Endothelial cell of umbilical vein (primary cell): ENCODE data around the gene CDC25A.
"Not testable (repeated sequence)": the region's sequence is repeated elsewhere in the genome, so short reads cannot be mapped to it uniquely, and the experiment has no call there.

ENCODE experiments used
- EZH2 ChIP-seq: IDR thresholded peaks from 2 replicates; pipeline ENCODE4 v1.6.1; 2012; ENCODE audit warnings: borderline replicate concordance, low read depth, mild to moderate bottlenecking, moderate library complexity, low read length, inconsistent platforms; ENCODE audit not compliant: severe bottlenecking
- POLR2A ChIP-seq: IDR thresholded peaks from 2 replicates; pipeline ENCODE4 v1.6.1; 2012; ENCODE audit warnings: low read depth, mild to moderate bottlenecking, control low read depth, low read length
- POLR2AphosphoS5 ChIP-seq: IDR thresholded peaks from 2 replicates; pipeline ENCODE4 v1.6.1; 2012; ENCODE audit warnings: low read depth, mild to moderate bottlenecking, control low read depth, low read length, moderate library complexity; ENCODE audit not compliant: insufficient read depth
- TF ChIP-seq, protein P1 (sequence below), 2 donors: IDR thresholded peaks; 1 replicate in 1 of 2; 2 replicates in 1 of 2; pipeline ENCODE4 v1.5.1; 2011; ENCODE audit warnings: low read length in 2 of 2, mild to moderate bottlenecking in 2 of 2, moderate library complexity in 2 of 2, control low read depth in 1 of 2, inconsistent platforms in 1 of 2, low read depth in 1 of 2; ENCODE audit not compliant: insufficient read depth in 1 of 2; ENCODE audit errors: extremely low read depth in 1 of 2
- TF ChIP-seq, protein P2 (sequence below): IDR thresholded peaks from 2 replicates; pipeline ENCODE4 v1.6.1; 2011; ENCODE audit not compliant: insufficient read depth, insufficient read length

DNA sequence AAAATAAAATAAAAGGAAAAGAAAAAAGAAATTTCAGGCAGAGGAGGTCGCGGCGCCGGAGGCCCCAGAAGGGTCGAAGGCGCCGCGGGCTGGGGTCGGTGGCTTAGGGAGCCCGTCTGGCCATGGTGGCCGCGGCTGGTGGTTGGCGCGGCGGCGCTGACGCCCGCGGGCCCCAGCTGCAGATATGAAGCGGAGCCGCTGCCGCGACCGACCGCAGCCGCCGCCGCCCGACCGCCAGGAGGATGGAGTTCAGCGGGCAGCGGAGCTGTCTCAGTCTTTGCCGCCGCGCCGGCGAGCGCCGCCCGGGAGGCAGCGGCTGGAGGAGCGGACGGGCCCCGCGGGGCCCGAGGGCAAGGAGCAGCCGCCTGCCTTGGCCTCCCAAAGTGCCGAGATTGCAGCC is 22.3 kb upstream of the CDC25A start:
- not testable (repeated sequence) for TF ChIP-seq POLR2A, POLR2AphosphoS5, EZH2
- TF ChIP-seq, protein P1, sequence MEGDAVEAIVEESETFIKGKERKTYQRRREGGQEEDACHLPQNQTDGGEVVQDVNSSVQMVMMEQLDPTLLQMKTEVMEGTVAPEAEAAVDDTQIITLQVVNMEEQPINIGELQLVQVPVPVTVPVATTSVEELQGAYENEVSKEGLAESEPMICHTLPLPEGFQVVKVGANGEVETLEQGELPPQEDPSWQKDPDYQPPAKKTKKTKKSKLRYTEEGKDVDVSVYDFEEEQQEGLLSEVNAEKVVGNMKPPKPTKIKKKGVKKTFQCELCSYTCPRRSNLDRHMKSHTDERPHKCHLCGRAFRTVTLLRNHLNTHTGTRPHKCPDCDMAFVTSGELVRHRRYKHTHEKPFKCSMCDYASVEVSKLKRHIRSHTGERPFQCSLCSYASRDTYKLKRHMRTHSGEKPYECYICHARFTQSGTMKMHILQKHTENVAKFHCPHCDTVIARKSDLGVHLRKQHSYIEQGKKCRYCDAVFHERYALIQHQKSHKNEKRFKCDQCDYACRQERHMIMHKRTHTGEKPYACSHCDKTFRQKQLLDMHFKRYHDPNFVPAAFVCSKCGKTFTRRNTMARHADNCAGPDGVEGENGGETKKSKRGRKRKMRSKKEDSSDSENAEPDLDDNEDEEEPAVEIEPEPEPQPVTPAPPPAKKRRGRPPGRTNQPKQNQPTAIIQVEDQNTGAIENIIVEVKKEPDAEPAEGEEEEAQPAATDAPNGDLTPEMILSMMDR (IDR thresholded peaks at IDR 0.05; ENCODE audit: extremely low read depth in 1 of 2, insufficient read depth in 1 of 2, low read depth in 1 of 2, low read length in 2 of 2) = not testable (repeated sequence)
- TF ChIP-seq, protein P2, sequence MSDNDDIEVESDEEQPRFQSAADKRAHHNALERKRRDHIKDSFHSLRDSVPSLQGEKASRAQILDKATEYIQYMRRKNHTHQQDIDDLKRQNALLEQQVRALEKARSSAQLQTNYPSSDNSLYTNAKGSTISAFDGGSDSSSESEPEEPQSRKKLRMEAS = not testable (repeated sequence)
